ENCODE measurements around the gene DNMBP. TPM values are rescaled to one million over a fixed set of nuclear protein-coding genes. Genes with fewer than 3 reads are reported as not detected.

Gene DNMBP
- total and polyA plus RNA-seq, 2 of the 4 experiments (the other 2 are of a cell fraction): 10.9 to 13.6 TPM

GRCh38 chr10:99850021-99850766 is 159.6 kb downstream of the DNMBP start:
- H2AK5ac ChIP-seq (ENCODE audit: low read depth, low read length): peak overlapping the region; percentile 81; the same call in 1 of the 2 replicates
- H3K14ac ChIP-seq (replicated peaks; ENCODE audit: low read depth, low read length): no peak overlapping the region
- no peak overlapping the region for H4K91ac ChIP-seq (ENCODE audit: insufficient read depth, low read depth, low read length)
- in situ Hi-C loops (cut with MboI; ENCODE audit: low sequenced_read_pairs): no loop called here
- H3K4me1 ChIP-seq (ENCODE audit: control insufficient read depth, insufficient read depth, low read length): no peaks in the 10 kb centered on the region
- no peak overlapping the region for H3K4me3 ChIP-seq (ENCODE audit: insufficient read depth, low read depth, low read length)
- H3K36me3 ChIP-seq (ENCODE audit: control insufficient read depth, insufficient read depth, low read length): no peaks in the 10 kb centered on the region
- H3K27ac ChIP-seq (ENCODE audit: insufficient read depth, low read length): no peak overlapping the region
- H3K18ac ChIP-seq (ENCODE audit: low read depth, low read length): no peak overlapping the region
- peak overlapping the region; percentile 37 for H2AFZ ChIP-seq (replicated peaks; ENCODE audit: low read length, poor library complexity)
- H2BK15ac ChIP-seq (ENCODE audit: low read depth, low read length): no peak overlapping the region
- no peak overlapping the region for H3K23ac ChIP-seq (ENCODE audit: low read depth, low read length)
- dilution Hi-C loops (cut with HindIII; ENCODE audit: low sequenced_read_pairs, unreplicated experiment): no loop called here
- peaks cover 4% of the 10 kb centered on the region; the same call in 1 of the 2 replicates for H3K9me1 ChIP-seq (ENCODE audit: insufficient read depth, low read length)
- no peaks in the 10 kb centered on the region for H3K27me3 ChIP-seq (ENCODE audit: control insufficient read depth, insufficient read depth, low read length)
- H4K8ac ChIP-seq (ENCODE audit: low read depth in 2 of 2, low read length in 2 of 2): no peak overlapping the region
- DNase-seq (no peak), ATAC-seq (ENCODE audit: low read depth) (no peak)
- ChIA-PET CTCF (interaction anchor here (0.5 to 1.1 kb wide), 5 partner anchors 16 to 196 kb away, joined by 3 to 7 read pairs (median 4); no protein-coding TSS in a partner anchor), POLR2A (ENCODE audit: unreplicated experiment) (no interaction called here)
- no peak overlapping the region for H2BK120ac ChIP-seq (ENCODE audit: low read depth, low read length)
- BruUV-seq (replicated peaks): no TSS peak
- H3K79me1 ChIP-seq (ENCODE audit: low read depth in 1 of 2, low read length in 2 of 2): no peaks in the 10 kb centered on the region
- no peak overlapping the region for H3K4me2 ChIP-seq (ENCODE audit: low read depth, low read length)
- no peak overlapping the region for H2BK5ac ChIP-seq (ENCODE audit: low read depth, low read length, poor library complexity, severe bottlenecking)
- no peaks in the 10 kb centered on the region for H4K20me1 ChIP-seq (ENCODE audit: insufficient read depth, low read length)
- H2BK20ac ChIP-seq (ENCODE audit: low read depth, low read length): no peak overlapping the region; the same call in 1 of the 2 replicates
- no peak overlapping the region for H3K56ac ChIP-seq (ENCODE audit: extremely low read depth, insufficient read depth, low read length)
- no peak overlapping the region for H4K5ac ChIP-seq (ENCODE audit: low read depth, low read length)
- 79% methylated on average over 6 of the region's 11 CpGs; no CpG with 5 or more reads in 1 of the 2 experiments for WGBS, 2 experiments (ENCODE audit: extremely low coverage in 2 of 2, insufficient read length in 1 of 2)
- H3K4ac ChIP-seq (ENCODE audit: low read depth, low read length): no peak overlapping the region
- no peak overlapping the region for H3K9ac ChIP-seq (ENCODE audit: low read depth, low read length)
- intact Hi-C loops (cut with micrococcal nuclease): no loop called here
- H3K9me3 ChIP-seq (ENCODE audit: control insufficient read depth, insufficient read depth, low read length): no peaks in the 10 kb centered on the region
- peak overlapping the region; percentile 7 for H2AK9ac ChIP-seq (replicated peaks; ENCODE audit: low read depth, low read length, poor library complexity)
- TF ChIP-seq SMC3 (IDR thresholded peaks at IDR 0.05; ENCODE audit: low read depth, low read length) (no peak), CTCF (conservative IDR thresholded peaks at IDR 0.05; ENCODE audit: low read depth, low read length) (no peak), MAZ (IDR thresholded peaks at IDR 0.05; ENCODE audit: borderline replicate concordance, low read depth, low read length) (no peak), NFE2L2 (IDR thresholded peaks at IDR 0.05; ENCODE audit: low read depth, low read length) (no peak), CEBPB (IDR thresholded peaks at IDR 0.05; ENCODE audit: low read depth, low read length) (no peak), BHLHE40 (IDR thresholded peaks at IDR 0.05; ENCODE audit: low read depth, low read length) (no peak), POLR2A (IDR thresholded peaks at IDR 0.05; ENCODE audit: low read depth, low read length) (no peak), ELK1 (IDR thresholded peaks at IDR 0.05; ENCODE audit: borderline replicate concordance, low read depth, low read length) (no peak), MXI1 (IDR thresholded peaks at IDR 0.05; ENCODE audit: borderline replicate concordance, low read depth, low read length) (no peak), FOS (IDR thresholded peaks at IDR 0.05; ENCODE audit: low read depth, low read length) (no peak), RFX5 (IDR thresholded peaks at IDR 0.05; ENCODE audit: low read depth, low read length) (no peak), RCOR1 (IDR thresholded peaks at IDR 0.05; ENCODE audit: insufficient replicate concordance, low read length) (no peak), CHD1 (IDR thresholded peaks at IDR 0.05; ENCODE audit: low read depth, low read length) (no peak), USF2 (IDR thresholded peaks at IDR 0.05; ENCODE audit: low read depth, low read length) (no peak), RAD21 (IDR thresholded peaks at IDR 0.05; ENCODE audit: low read length) (no peak)
